ENCODE results near the gene AFMID. TPM values are rescaled to one million over a fixed set of nuclear protein-coding genes. Genes with fewer than 3 reads are reported as not detected.
A peak's percentile ranks its signal among the peaks of the same experiment; 100 is the strongest.

AFMID gene
- polyA plus RNA-seq, 3 donors: 7.1 to 45.7 (median 14.2) TPM

GRCh38 chr17:78140169-78141051, 46.8 kb upstream of the AFMID start:
- H3K4me1 Mint-ChIP-seq: peaks cover 81% of the 10 kb centered on the region

More at GRCh38 chr17:78140169-78141051, 46.8 kb upstream of the AFMID start:
- peaks cover 55% of the 10 kb centered on the region for H4K20me1 ChIP-seq (ENCODE audit: insufficient read depth, low read length)
- H3K4me3 ChIP-seq (replicated peaks in 1 of 3; ENCODE audit: low read depth in 2 of 3, low read length in 3 of 3): peak overlapping the region in 1 of 3 experiments; percentile 50
- no peak overlapping the region for H3K9ac ChIP-seq (ENCODE audit: insufficient read depth, low read length, poor library complexity, severe bottlenecking)
- H3K9me3 ChIP-seq (replicated peaks in 1 of 2; ENCODE audit: control insufficient read depth in 1 of 2, insufficient read depth in 1 of 2, low read length in 2 of 2): no peaks in the 10 kb centered on the region
- peak overlapping the region; percentile 53 for H3K4me2 ChIP-seq (replicated peaks; ENCODE audit: extremely low read depth, low read length, poor library complexity, severe bottlenecking)
- no peaks in the 10 kb centered on the region for H3K27me3 ChIP-seq (ENCODE audit: control insufficient read depth in 2 of 2, insufficient read depth in 2 of 2, low read length in 2 of 2)
- peaks cover 29 to 32% of the 10 kb centered on the region in 2 donors for H3K36me3 ChIP-seq (replicated peaks in 1 of 2; ENCODE audit: control insufficient read depth in 1 of 2, insufficient read depth in 2 of 2, low read length in 2 of 2)
- no peaks in the 10 kb centered on the region for H3K9me3 Mint-ChIP-seq
- peak overlapping the region; percentile 52 to 78 for H3K4me3 Mint-ChIP-seq
- peaks cover 10% of the 10 kb centered on the region for H3K79me2 ChIP-seq (ENCODE audit: insufficient read depth, low read length)
- H3K27ac ChIP-seq (ENCODE audit: low read depth in 1 of 2, low read length in 2 of 2): peak overlapping the region; percentile 39 to 49
- no peak for TF ChIP-seq CTCF (IDR thresholded peaks at IDR 0.05)
- DNase-seq: peak; percentile 94 to 98 (median 98)
- H3K27me3 Mint-ChIP-seq (ENCODE audit: low read depth in 3 of 3): peaks cover 0 to 5% (median 0%) of the 10 kb centered on the region in 3 donors
- H2AFZ ChIP-seq (ENCODE audit: insufficient read depth, low read depth, low read length, poor library complexity, severe bottlenecking): no peak overlapping the region
- peaks cover 30 to 49% of the 10 kb centered on the region in 2 donors for H3K36me3 Mint-ChIP-seq
- peaks cover 82 to 94% of the 10 kb centered on the region in 2 donors for H3K4me1 ChIP-seq (ENCODE audit: control insufficient read depth in 1 of 2, insufficient read depth in 2 of 2, low read length in 2 of 2)
- H3K27ac Mint-ChIP-seq: peak overlapping the region; percentile 82 to 96 (median 90)
- WGBS (ENCODE audit: insufficient coverage): 24% methylated on average over 57 of the region's 58 CpGs
- intact Hi-C loops (cut with micrococcal nuclease): loop anchor here (1.0 to 5.0 kb wide), 3 partner anchors 30 to 47 kb away; partner anchors contain the start of genes AFMID (in 2 of the 2) and TK1 (in 2 of the 2)
